Panc1 (cell line): ENCODE data around the gene SPRY1. TPM values are rescaled to one million over a fixed set of nuclear protein-coding genes. Genes with fewer than 3 reads are reported as not detected.

Source experiments
- ATAC-seq: fragments of 200-7000 bp; cut with Tn5 transposase; 2 replicates; pipeline ENCODE4 v1.9.1; 2020; ENCODE audit warnings: mild to moderate bottlenecking, moderate library complexity
- BruUV-seq: library from RNA; stranded (reverse); fragments of 400-500 nt; replicated peaks from 2 replicates; lab custom pipeline; 2021; lab: Mats Ljungman, UMichigan
- CTCF ChIA-PET: fragments of 300-600 bp; sonication (Branson Sonifier 250); formaldehyde crosslinking; loops from one replicate; lab custom pipeline; 2022; ENCODE audit warnings: antibody characterized with exemption; lab: Charles Lee
- POLR2A ChIA-PET: fragments of 300-600 bp; sonication (Branson Sonifier 250); formaldehyde crosslinking; loops from one replicate; lab custom pipeline; 2022; ENCODE audit warnings: antibody characterized with exemption; lab: Charles Lee
- DNase-seq: peaks from one replicate; pipeline ENCODE4 v3.0.0-alpha.2; 2010; ENCODE audit warnings: low read depth, low spot score
- H3K27ac ChIP-seq: 2 replicates; pipeline ENCODE4 v1.5.1; 2011; ENCODE audit warnings: mild to moderate bottlenecking, low read length, inconsistent platforms
- H3K27me3 ChIP-seq: fragments of 200-500 bp; sonication (Bioruptor generic); 2 replicates; pipeline ENCODE4 v1.6.0; 2014; ENCODE audit warnings: low read length, inconsistent platforms; ENCODE audit not compliant: control insufficient read depth, insufficient read depth
- H3K36me3 ChIP-seq: fragments of 200-500 bp; sonication (Bioruptor generic); 2 replicates; pipeline ENCODE4 v1.5.1; 2014; ENCODE audit warnings: inconsistent platforms, mild to moderate bottlenecking, low read length, moderate library complexity; ENCODE audit not compliant: control insufficient read depth, insufficient read depth
- H3K4me1 ChIP-seq: 2 replicates; pipeline ENCODE4 v1.5.1; 2011; ENCODE audit warnings: inconsistent platforms, mild to moderate bottlenecking, low read length, moderate library complexity; ENCODE audit not compliant: control insufficient read depth, insufficient read depth
- H3K4me3 ChIP-seq, 2 experiments: 2 replicates each; pipeline ENCODE4 v1.5.1; 2011 to 2012; ENCODE audit warnings: low read depth in 2 of 2, low read length in 2 of 2, mild to moderate bottlenecking in 2 of 2, inconsistent platforms in 1 of 2, moderate library complexity in 1 of 2
- H3K9me3 ChIP-seq: fragments of 200-500 bp; sonication (Bioruptor generic); 2 replicates; pipeline ENCODE4 v1.5.1; 2014; ENCODE audit warnings: low read depth, mild to moderate bottlenecking, inconsistent platforms, low read length, moderate library complexity; ENCODE audit not compliant: control insufficient read depth, insufficient read depth
- CTCF ChIP-seq: fragments of 450-650 bp; IDR thresholded peaks from 2 replicates; pipeline ENCODE4 v1.5.1; 2017; ENCODE audit warnings: mild to moderate bottlenecking
- POLR2AphosphoS5 ChIP-seq: IDR thresholded peaks from 2 replicates; pipeline ENCODE4 v1.6.1; 2012; ENCODE audit warnings: mild to moderate bottlenecking, low read depth, low read length, moderate library complexity
- REST ChIP-seq, 2 experiments: IDR thresholded peaks; 2 replicates each; pipeline ENCODE4 v1.6.1; 2011 to 2012; ENCODE audit warnings: low read depth in 2 of 2, control low read depth in 1 of 2, low read length in 1 of 2, mild to moderate bottlenecking in 1 of 2, moderate library complexity in 1 of 2; ENCODE audit not compliant: insufficient read depth in 1 of 2
- SIN3A ChIP-seq: IDR thresholded peaks from 2 replicates; pipeline ENCODE4 v1.6.1; 2012; ENCODE audit warnings: low read depth, mild to moderate bottlenecking, low read length, moderate library complexity, borderline replicate concordance; ENCODE audit not compliant: insufficient read depth
- TCF7L2 ChIP-seq: IDR thresholded peaks from 2 replicates; pipeline ENCODE4 v1.6.1; 2011; ENCODE audit warnings: mild to moderate bottlenecking, low read depth, low read length, inconsistent platforms
- in situ Hi-C: cut with HindIII; loops from 2 replicates; pipeline ENCODE4 v1.10.0; 2016; ENCODE audit warnings: low sequenced_read_pairs, low pct_unique_long_range_greater_than_20kb
- intact Hi-C: fragments of 100-400 bp; cut with micrococcal nuclease; formaldehyde crosslinking; loops from one replicate; pipeline ENCODE4 v1.10.0; 2022; ENCODE audit not compliant: unreplicated experiment
- total RNA-seq: library from RNA; stranded (reverse); gene quantifications from one replicate; pipeline ENCODE4 v1.2.1, GENCODE V29; 2021; ENCODE audit not compliant: unreplicated experiment

The SPRY1 gene
- total RNA-seq, 1 experiment from 2014 or later = 77.8 TPM

- POLR2A ChIA-PET = no interaction called here
- CTCF ChIA-PET = no interaction called here
- DNase-seq (no peak), ATAC-seq (no peak)
- Histone ChIP-seq H3K4me3 (no peak overlapping the region), H3K36me3 (no peaks in the 10 kb centered on the region), H3K4me1 (no peaks in the 10 kb centered on the region; the same call in 1 of the 2 replicates), H3K9me3 (no peaks in the 10 kb centered on the region), H3K27ac (no peak overlapping the region), H3K27me3 (no peaks in the 10 kb centered on the region)
- BruUV-seq = no TSS peak
- TF ChIP-seq REST (IDR thresholded peaks at IDR 0.05; ENCODE audit: insufficient read depth in 1 of 2, low read depth in 2 of 2, low read length in 1 of 2) = no peak
- no peak for TF ChIP-seq TCF7L2
- TF ChIP-seq CTCF = no peak
- TF ChIP-seq SIN3A = no peak
- TF ChIP-seq POLR2AphosphoS5 = no peak
- intact Hi-C loops = no loop called here
- in situ Hi-C loops = no loop called here
Observed at GRCh38 chr4:123352966-123353365, 43.6 kb upstream of the SPRY1 start.

- intact Hi-C loops (no loop called here), in situ Hi-C loops (no loop called here)
- no peaks in the 10 kb centered on the region; the same call in 1 of the 2 replicates for H3K4me1 ChIP-seq
- H3K27me3 ChIP-seq = no peaks in the 10 kb centered on the region
- H3K36me3 ChIP-seq = no peaks in the 10 kb centered on the region
- CTCF ChIA-PET = no interaction called here
- H3K27ac ChIP-seq = peak overlapping the region; percentile 23; the same call in 1 of the 2 replicates
- ATAC-seq = no peak
- no peak for DNase-seq
- POLR2A ChIA-PET = no interaction called here
- H3K4me3 ChIP-seq = no peak overlapping the region
- TF ChIP-seq SIN3A (no peak), CTCF (no peak)
- H3K9me3 ChIP-seq = no peaks in the 10 kb centered on the region
- no TSS peak for BruUV-seq
Observed at GRCh38 chr4:123353656-123354055, 42.9 kb upstream of the SPRY1 start.

- no peak for ATAC-seq
- BruUV-seq = no TSS peak
- POLR2A ChIA-PET = no interaction called here
- H3K9me3 ChIP-seq = no peaks in the 10 kb centered on the region
- CTCF ChIA-PET = no interaction called here
- no peaks in the 10 kb centered on the region; the same call in 1 of the 2 replicates for H3K4me1 ChIP-seq
- no peak overlapping the region for H3K27ac ChIP-seq
- in situ Hi-C loops = no loop called here
- H3K27me3 ChIP-seq = no peaks in the 10 kb centered on the region
- intact Hi-C loops = no loop called here
- H3K4me3 ChIP-seq = no peak overlapping the region
- TF ChIP-seq TCF7L2 = no peak
- no peak for TF ChIP-seq REST (IDR thresholded peaks at IDR 0.05; ENCODE audit: insufficient read depth in 1 of 2, low read depth in 2 of 2, low read length in 1 of 2)
- no peaks in the 10 kb centered on the region for H3K36me3 ChIP-seq
- no peak for DNase-seq
Observed at GRCh38 chr4:123354701-123355100, 41.9 kb upstream of the SPRY1 start.
